ENCODE data around the gene WDFY1.
A peak's percentile ranks its signal among the peaks of the same experiment; 100 is the strongest.
"Not testable (repeated sequence)": the region's sequence is repeated elsewhere in the genome, so short reads cannot be mapped to it uniquely, and the experiment has no call there.

WDFY1 gene

GRCh38 chr2:223886726-223887125, 58.4 kb downstream of the WDFY1 start:
- Mint-ChIP-seq H3K36me3 (peaks cover 20% of the 10 kb centered on the region), H3K4me1 (peaks cover 16% of the 10 kb centered on the region), H3K27ac (peak overlapping the region; percentile 18), H3K27me3 (no peaks in the 10 kb centered on the region), H3K9me3 (no peaks in the 10 kb centered on the region), H3K4me3 (no peak overlapping the region)
- no peak for ATAC-seq (ENCODE audit: low read depth)
- DNase-seq (ENCODE audit: low spot score in 2 of 2): no peak

GRCh38 chr2:223884399-223884798, 60.7 kb downstream of the WDFY1 start:
- Mint-ChIP-seq H3K4me1 (peaks cover 12% of the 10 kb centered on the region), H3K9me3 (no peaks in the 10 kb centered on the region), H3K27ac (peak overlapping the region; percentile 81), H3K4me3 (no peak overlapping the region), H3K36me3 (peaks cover 28% of the 10 kb centered on the region), H3K27me3 (no peaks in the 10 kb centered on the region)
- ATAC-seq (ENCODE audit: low read depth): no peak
- no peak for DNase-seq (ENCODE audit: low spot score in 2 of 2)

GRCh38 chr2:223882715-223883114, 62.4 kb downstream of the WDFY1 start:
- Mint-ChIP-seq H3K4me3 (no peak overlapping the region), H3K9me3 (no peaks in the 10 kb centered on the region), H3K27ac (peak overlapping the region; percentile 90), H3K4me1 (peaks cover 12% of the 10 kb centered on the region), H3K27me3 (no peaks in the 10 kb centered on the region), H3K36me3 (peaks cover 32% of the 10 kb centered on the region)
- no peak for DNase-seq (ENCODE audit: low spot score in 2 of 2)
- no peak for ATAC-seq (ENCODE audit: low read depth)

DNA sequence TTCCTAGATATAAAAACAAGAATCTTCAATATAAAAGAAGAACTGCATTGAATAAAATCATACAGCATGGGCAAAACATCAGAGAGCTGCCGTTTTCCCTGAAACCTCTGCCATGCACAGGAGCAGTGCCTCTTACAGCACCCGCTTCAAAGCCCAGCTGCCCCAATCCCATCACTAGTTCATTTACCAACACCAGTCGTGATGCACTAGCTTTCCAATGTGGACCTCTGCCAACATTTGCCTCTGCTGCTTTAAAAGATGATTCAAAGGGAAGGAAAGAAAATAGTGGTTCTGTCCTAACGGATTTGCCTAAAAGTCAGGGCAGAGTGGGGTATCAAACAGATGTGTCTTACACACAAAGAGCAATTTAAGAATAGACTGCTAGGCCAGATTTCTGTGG, 64.3 kb downstream of the WDFY1 start:
- peaks cover 35% of the 10 kb centered on the region for H3K36me3 Mint-ChIP-seq
- H3K4me1 Mint-ChIP-seq: peaks cover 7% of the 10 kb centered on the region
- no peak for DNase-seq (ENCODE audit: low spot score in 2 of 2)
- no peaks in the 10 kb centered on the region for H3K9me3 Mint-ChIP-seq
- H3K4me3 Mint-ChIP-seq: no peak overlapping the region
- no peak for ATAC-seq (ENCODE audit: low read depth)
- peak overlapping the region; percentile 90 for H3K27ac Mint-ChIP-seq
- no peaks in the 10 kb centered on the region for H3K27me3 Mint-ChIP-seq

DNA sequence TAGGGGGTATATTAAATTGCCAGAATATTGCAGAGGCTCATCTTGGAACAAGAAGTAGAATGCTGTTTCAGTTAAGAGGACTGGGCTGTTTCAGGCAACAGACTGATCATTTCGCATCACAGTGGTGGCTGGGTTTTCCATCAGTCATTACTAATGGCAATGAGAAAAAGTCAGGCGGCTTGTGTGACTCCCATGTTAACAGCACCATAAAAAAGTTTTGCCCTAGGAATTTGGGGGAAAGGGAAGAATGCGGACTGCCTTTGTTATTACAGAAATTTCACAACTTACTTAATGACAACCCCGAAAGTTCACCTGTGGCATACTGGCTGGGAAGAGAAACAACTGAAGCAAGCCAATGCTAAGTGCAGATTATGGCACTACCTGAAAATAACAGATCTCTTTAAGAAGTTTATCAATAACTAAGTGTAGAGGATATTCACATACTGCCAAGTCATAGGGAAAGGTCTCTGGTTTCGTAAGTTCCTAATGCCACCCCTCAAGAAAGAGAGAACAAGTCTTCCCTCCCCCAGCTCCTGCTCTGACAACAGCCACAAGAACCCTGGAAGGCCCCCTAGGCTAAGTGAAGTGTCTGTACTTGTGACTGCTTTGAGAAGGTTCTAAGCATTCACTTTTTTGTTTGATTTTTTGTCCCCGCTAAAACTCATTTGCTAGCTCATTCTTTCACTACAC, 67.3 kb downstream of the WDFY1 start:
- Mint-ChIP-seq H3K27me3 (no peaks in the 10 kb centered on the region), H3K9me3 (no peaks in the 10 kb centered on the region), H3K4me1 (peaks cover 7% of the 10 kb centered on the region), H3K36me3 (peaks cover 40% of the 10 kb centered on the region), H3K27ac (peak overlapping the region; percentile 78), H3K4me3 (no peak overlapping the region)
- DNase-seq (ENCODE audit: low spot score in 2 of 2): no peak
- ATAC-seq (ENCODE audit: low read depth): no peak

DNA sequence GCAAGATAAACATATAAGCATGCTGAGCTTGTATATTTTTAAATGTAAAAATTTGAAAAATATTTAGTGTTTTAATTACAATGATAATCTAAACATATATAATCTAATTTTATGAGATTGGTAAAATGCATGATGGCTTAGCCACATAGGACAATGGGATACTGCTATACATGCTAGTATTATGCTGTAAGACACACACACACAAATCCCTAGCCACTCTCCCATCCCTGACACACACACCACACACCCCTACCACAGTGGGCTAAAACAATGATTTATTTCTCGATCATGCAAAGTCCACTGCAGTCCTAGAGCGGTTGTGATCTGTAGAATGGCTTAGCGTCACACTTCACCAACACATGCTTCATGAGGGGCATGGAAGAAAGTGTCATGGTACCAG, 71.5 kb downstream of the WDFY1 start:
- no peaks in the 10 kb centered on the region for H3K27me3 Mint-ChIP-seq
- no peak for ATAC-seq (ENCODE audit: low read depth)
- H3K36me3 Mint-ChIP-seq: peaks cover 42% of the 10 kb centered on the region
- no peaks in the 10 kb centered on the region for H3K9me3 Mint-ChIP-seq
- DNase-seq (ENCODE audit: low spot score in 2 of 2): no peak
- no peaks in the 10 kb centered on the region for H3K4me1 Mint-ChIP-seq
- H3K4me3 Mint-ChIP-seq: no peak overlapping the region
- H3K27ac Mint-ChIP-seq: no peak overlapping the region

- DNase-seq (ENCODE audit: low spot score in 2 of 2); H3K27ac Mint-ChIP-seq; H3K27me3 Mint-ChIP-seq; H3K4me1 Mint-ChIP-seq; ATAC-seq (ENCODE audit: low read depth); H3K9me3 Mint-ChIP-seq; H3K4me3 Mint-ChIP-seq: not testable (repeated sequence)
- peaks cover 35% of the 10 kb centered on the region for H3K36me3 Mint-ChIP-seq
Measured at GRCh38 chr2:223872772-223873171, 72.4 kb downstream of the WDFY1 start.

DNA sequence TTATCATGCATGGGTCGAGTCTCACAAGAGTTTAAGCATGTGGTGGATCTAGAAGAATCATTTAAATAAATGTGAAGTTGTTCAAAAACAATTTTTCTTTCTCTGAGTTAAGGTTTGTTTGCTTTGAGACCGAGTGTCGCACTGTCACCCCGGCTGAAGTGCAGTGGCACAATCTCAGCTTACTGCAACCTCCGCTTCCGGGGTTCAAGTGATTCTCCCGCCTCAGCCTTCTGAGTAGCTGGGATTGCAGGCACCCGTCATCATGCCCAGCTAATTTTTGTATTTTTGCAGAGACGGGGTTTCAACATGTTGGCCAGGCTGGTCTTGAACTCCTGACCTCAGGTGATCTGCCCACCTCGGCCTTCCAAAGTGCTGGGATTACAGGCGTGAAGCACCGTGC, 73.5 kb downstream of the WDFY1 start:
- H3K9me3 Mint-ChIP-seq; H3K4me3 Mint-ChIP-seq; H3K27me3 Mint-ChIP-seq; ATAC-seq (ENCODE audit: low read depth); DNase-seq (ENCODE audit: low spot score in 2 of 2); H3K4me1 Mint-ChIP-seq; H3K27ac Mint-ChIP-seq: not testable (repeated sequence)
- peaks cover 26% of the 10 kb centered on the region for H3K36me3 Mint-ChIP-seq

- DNase-seq (ENCODE audit: low spot score in 2 of 2): no peak
- no peak overlapping the region for H3K27ac Mint-ChIP-seq
Measured at GRCh38 chr2:223870840-223871611, 74.1 kb downstream of the WDFY1 start.

DNA sequence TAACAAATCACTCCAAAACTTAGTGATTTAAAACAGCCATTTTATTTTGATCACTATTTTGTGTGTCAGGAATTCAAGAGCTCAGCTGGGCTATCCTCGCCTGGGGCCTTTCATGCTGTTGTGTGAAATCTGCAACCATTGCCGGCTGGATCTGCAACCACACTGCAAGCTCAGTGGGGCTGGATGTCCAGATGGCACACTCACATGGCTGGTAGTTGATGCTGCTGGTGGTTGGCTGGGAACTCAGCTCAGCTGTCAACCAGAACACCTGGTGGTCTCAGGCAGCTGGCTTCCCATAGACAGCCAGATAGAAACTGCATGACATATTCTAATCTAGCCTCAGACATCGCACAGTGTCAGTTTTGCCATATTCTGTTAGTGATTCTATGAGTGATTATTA, 77.1 kb downstream of the WDFY1 start:
- no peak for ATAC-seq (ENCODE audit: low read depth)
- DNase-seq (ENCODE audit: low spot score in 2 of 2): no peak
- H3K4me1 Mint-ChIP-seq: peaks cover 23% of the 10 kb centered on the region
- H3K27me3 Mint-ChIP-seq: no peaks in the 10 kb centered on the region
- H3K27ac Mint-ChIP-seq: no peak overlapping the region
- peaks cover 15% of the 10 kb centered on the region for H3K36me3 Mint-ChIP-seq
- no peak overlapping the region for H3K4me3 Mint-ChIP-seq
- H3K9me3 Mint-ChIP-seq: no peaks in the 10 kb centered on the region

More at GRCh38 chr2:223870840-223871611, 74.1 kb downstream of the WDFY1 start:
- no peak for ATAC-seq (ENCODE audit: low read depth)
- Mint-ChIP-seq H3K27me3 (no peaks in the 10 kb centered on the region), H3K4me1 (peaks cover 9% of the 10 kb centered on the region), H3K36me3 (peaks cover 25% of the 10 kb centered on the region), H3K4me3 (no peak overlapping the region), H3K9me3 (no peaks in the 10 kb centered on the region)

DNA sequence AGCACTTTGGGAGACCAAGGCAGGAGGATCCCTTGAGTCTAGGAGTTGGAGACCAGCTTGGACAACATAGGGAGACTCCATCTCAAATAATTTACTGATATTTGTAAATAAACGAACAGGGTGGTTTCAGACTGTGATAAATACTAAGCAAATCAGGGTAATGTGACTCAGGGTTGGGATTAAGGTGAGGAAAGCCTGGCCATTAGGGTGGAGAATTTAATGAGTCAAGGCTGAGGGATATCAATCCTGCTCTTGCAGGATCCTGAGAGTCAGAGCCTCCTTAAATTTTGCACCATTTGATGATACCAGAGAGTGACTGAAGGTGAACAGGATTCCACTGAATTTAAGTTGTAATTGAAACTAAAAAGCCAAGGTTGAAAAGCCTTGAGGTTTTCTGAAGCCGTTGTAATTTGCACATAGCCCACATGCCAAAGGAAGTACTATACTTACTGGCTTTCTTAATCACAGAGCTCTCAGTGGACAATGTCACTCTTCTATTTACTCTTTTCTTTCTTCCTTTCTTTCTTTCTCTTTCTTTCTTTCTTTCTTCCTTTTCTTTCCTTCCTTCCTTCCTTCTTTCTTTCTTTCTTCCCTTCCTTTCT, 79.1 kb downstream of the WDFY1 start:
- Mint-ChIP-seq H3K9me3 (no peaks in the 10 kb centered on the region), H3K27ac (no peak overlapping the region), H3K4me1 (peaks cover 26% of the 10 kb centered on the region), H3K36me3 (peaks cover 7% of the 10 kb centered on the region), H3K4me3 (no peak overlapping the region), H3K27me3 (no peaks in the 10 kb centered on the region)
- no peak for DNase-seq (ENCODE audit: low spot score in 2 of 2)
- ATAC-seq (ENCODE audit: low read depth): peak; percentile 53

DNA sequence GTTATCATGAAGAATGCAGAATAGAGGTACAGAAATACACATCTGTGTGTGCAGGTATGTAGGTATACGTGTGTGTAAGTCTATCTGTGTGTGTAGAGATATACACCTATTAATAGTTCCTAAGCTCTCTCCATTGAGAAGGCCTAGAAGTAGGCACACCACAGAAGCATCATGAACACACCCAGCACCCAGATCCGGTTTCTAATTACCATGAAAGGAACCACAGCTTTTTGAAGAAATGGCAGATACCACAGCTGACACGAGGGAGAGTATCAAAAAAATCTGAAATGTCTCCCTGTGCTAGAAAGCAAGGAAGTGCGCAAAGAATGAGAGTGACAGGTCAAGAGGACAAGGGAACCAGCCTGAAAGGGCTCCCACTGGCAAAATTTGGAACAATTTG, 80.0 kb downstream of the WDFY1 start:
- peak; percentile 81 for ATAC-seq (ENCODE audit: low read depth)
- no peak for DNase-seq (ENCODE audit: low spot score in 2 of 2)
- H3K4me3 Mint-ChIP-seq: peak overlapping the region; percentile 47
- H3K36me3 Mint-ChIP-seq: peaks cover 3% of the 10 kb centered on the region
- no peaks in the 10 kb centered on the region for H3K27me3 Mint-ChIP-seq
- H3K4me1 Mint-ChIP-seq: peaks cover 28% of the 10 kb centered on the region
- H3K27ac Mint-ChIP-seq: peak overlapping the region; percentile 85
- H3K9me3 Mint-ChIP-seq: no peaks in the 10 kb centered on the region

DNA sequence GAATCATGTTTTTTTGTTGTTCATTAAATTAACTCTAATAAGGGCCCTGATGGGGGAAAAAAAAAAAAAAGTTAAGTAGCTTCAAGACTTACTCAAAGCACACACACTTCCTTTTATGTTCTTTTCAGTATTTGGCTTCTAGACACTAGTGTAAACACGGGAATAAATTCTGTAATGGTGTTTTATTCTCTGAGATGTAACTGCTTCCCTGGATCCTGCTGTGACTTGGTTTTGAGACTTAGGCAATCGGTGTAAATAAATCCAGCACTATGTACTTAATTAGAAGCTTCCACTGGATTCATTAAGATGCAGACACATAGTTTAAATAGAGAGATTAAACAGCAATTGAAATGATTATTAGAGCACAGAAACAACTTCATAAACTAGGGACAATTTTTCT, 81.6 kb downstream of the WDFY1 start:
- Mint-ChIP-seq H3K27me3 (no peaks in the 10 kb centered on the region), H3K9me3 (no peaks in the 10 kb centered on the region), H3K36me3 (no peaks in the 10 kb centered on the region), H3K4me3 (no peak overlapping the region), H3K27ac (no peak overlapping the region), H3K4me1 (peaks cover 28% of the 10 kb centered on the region)
- no peak for DNase-seq (ENCODE audit: low spot score in 2 of 2)
- no peak for ATAC-seq (ENCODE audit: low read depth)

Measured in memory B cell (primary cell).